Coronary artery (tissue), 2 donors: Measurements from ENCODE around the gene CHKB.
A peak's percentile ranks its signal among the peaks of the same experiment; 100 is the strongest.

ENCODE experiments used
- DNase-seq: peaks from one replicate; pipeline ENCODE4 v3.0.0-alpha.2; 2017; ENCODE audit warnings: low spot score
- H3K27ac ChIP-seq, 2 donors: fragments of 200-600 bp; sonication (generic); one replicate each; pipeline ENCODE4 v1.5.1; 2016 to 2019
- H3K4me3 ChIP-seq: fragments of 200-600 bp; sonication (generic); 2 replicates; pipeline ENCODE4 v1.5.1; 2016; ENCODE audit warnings: mild to moderate bottlenecking, moderate library complexity
- TF ChIP-seq, protein P1 (sequence below): fragments of 200-600 bp; sonication (generic); IDR thresholded peaks from one replicate; pipeline ENCODE4 v1.5.1; 2019; ENCODE audit warnings: antibody characterized with exemption

Gene CHKB, protein sequence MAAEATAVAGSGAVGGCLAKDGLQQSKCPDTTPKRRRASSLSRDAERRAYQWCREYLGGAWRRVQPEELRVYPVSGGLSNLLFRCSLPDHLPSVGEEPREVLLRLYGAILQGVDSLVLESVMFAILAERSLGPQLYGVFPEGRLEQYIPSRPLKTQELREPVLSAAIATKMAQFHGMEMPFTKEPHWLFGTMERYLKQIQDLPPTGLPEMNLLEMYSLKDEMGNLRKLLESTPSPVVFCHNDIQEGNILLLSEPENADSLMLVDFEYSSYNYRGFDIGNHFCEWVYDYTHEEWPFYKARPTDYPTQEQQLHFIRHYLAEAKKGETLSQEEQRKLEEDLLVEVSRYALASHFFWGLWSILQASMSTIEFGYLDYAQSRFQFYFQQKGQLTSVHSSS

GRCh38 chr22:50582493-50583293, at the start of gene CHKB:
Gene CHKB, minus strand, starts transcription at chr22:50582849. Its CDS starts 68 bp downstream, at chr22:50582781.
- Histone ChIP-seq H3K27ac (peak within 1 kb of the TSS; percentile 86 to 97), H3K4me3 (peak within 1 kb of the TSS; percentile 91)
- TF ChIP-seq, protein P1, sequence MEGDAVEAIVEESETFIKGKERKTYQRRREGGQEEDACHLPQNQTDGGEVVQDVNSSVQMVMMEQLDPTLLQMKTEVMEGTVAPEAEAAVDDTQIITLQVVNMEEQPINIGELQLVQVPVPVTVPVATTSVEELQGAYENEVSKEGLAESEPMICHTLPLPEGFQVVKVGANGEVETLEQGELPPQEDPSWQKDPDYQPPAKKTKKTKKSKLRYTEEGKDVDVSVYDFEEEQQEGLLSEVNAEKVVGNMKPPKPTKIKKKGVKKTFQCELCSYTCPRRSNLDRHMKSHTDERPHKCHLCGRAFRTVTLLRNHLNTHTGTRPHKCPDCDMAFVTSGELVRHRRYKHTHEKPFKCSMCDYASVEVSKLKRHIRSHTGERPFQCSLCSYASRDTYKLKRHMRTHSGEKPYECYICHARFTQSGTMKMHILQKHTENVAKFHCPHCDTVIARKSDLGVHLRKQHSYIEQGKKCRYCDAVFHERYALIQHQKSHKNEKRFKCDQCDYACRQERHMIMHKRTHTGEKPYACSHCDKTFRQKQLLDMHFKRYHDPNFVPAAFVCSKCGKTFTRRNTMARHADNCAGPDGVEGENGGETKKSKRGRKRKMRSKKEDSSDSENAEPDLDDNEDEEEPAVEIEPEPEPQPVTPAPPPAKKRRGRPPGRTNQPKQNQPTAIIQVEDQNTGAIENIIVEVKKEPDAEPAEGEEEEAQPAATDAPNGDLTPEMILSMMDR, result no peak
- DNase-seq, result peak; percentile 99

- TF ChIP-seq, protein P1, result no peak
- DNase-seq, result no peak
- no peak overlapping the region for H3K27ac ChIP-seq
- no peak overlapping the region for H3K4me3 ChIP-seq
These were observed 47.7 kb upstream of the CHKB start for GRCh38 chr22:50630376-50630775.

DNA sequence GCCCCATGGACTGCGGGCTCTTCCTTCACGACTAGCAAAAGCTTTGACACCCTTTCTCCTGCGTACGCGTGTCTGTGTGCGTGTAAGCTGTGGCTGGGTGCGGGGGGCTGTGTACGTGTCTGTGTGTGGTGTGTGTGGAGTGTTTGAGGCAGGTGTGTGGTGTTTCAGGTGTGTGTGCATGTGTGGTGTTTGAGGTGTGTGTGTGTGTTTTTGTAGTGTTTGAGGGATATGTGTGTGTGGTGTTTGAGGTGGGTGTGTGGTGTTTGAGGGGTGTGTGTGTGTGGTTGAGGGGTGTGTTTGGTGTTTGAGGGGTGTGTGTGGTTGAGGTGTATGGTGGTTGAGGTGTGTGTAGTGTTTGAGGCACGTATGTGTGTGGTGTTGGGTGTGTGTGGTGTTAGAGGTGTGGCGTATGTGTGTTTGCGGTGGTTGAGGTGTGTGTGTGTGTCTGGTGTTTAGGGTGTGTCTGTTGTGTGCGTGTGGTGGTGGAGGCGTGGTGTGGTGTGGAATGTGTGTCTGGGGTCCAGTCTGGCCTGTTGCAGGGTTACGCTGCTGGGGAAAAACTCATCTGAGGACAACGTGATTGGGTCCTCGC, 46.0 kb upstream of the CHKB start:
- TF ChIP-seq, protein P1, result no peak
- peak overlapping the region; percentile 79 for H3K4me3 ChIP-seq
- peak overlapping the region in 1 of 2 donors; percentile 66 for H3K27ac ChIP-seq
- no peak for DNase-seq

GRCh38 chr22:50627642-50628542, 45.2 kb upstream of the CHKB start, which contains the start of gene ARSA:
Gene ARSA, minus strand, starts transcription at chr22:50628152. Its CDS starts 373 bp downstream, at chr22:50627779.
- TF ChIP-seq, protein P1, result no peak
- Histone ChIP-seq H3K4me3 (peak within 1 kb of the TSS; percentile 79), H3K27ac (peak within 1 kb of the TSS in 1 of 2 donors; percentile 66)
- DNase-seq, result peak; percentile 88

- TF ChIP-seq, protein P1, result no peak
- Histone ChIP-seq H3K4me3 (peak overlapping the region; percentile 79), H3K27ac (peak overlapping the region in 1 of 2 donors; percentile 62)
- no peak for DNase-seq
These were observed 44.4 kb upstream of the CHKB start for GRCh38 chr22:50626850-50627641.
